ENCODE results near the gene STRIP1.
A peak's percentile ranks its signal among the peaks of the same experiment; 100 is the strongest.

Gene STRIP1

DNA sequence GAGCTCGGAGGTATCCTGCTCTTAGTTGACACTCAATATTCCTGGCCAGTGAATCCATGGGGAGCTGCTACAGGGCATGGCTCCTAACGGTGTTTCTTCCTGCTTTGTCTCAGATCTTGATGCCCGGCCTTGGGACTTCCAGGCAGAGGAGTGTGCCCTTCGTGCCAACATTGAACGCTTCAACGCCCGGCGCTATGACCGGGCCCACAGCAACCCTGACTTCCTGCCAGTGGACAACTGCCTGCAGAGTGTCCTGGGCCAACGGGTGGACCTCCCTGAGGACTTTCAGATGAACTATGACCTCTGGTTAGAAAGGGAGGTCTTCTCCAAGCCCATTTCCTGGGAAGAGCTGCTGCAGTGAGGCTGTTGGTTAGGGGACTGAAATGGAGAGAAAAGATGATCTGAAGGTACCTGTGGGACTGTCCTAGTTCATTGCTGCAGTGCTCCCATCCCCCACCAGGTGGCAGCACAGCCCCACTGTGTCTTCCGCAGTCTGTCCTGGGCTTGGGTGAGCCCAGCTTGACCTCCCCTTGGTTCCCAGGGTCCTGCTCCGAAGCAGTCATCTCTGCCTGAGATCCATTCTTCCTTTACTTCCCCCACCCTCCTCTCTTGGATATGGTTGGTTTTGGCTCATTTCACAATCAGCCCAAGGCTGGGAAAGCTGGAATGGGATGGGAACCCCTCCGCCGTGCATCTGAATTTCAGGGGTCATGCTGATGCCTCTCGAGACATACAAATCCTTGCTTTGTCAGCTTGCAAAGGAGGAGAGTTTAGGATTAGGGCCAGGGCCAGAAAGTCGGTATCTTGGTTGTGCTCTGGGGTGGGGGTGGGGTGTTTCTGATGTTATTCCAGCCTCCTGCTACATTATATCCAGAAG lies 19.4 kb downstream of the STRIP1 start:
- peak; percentile 68 for DNase-seq

DNA sequence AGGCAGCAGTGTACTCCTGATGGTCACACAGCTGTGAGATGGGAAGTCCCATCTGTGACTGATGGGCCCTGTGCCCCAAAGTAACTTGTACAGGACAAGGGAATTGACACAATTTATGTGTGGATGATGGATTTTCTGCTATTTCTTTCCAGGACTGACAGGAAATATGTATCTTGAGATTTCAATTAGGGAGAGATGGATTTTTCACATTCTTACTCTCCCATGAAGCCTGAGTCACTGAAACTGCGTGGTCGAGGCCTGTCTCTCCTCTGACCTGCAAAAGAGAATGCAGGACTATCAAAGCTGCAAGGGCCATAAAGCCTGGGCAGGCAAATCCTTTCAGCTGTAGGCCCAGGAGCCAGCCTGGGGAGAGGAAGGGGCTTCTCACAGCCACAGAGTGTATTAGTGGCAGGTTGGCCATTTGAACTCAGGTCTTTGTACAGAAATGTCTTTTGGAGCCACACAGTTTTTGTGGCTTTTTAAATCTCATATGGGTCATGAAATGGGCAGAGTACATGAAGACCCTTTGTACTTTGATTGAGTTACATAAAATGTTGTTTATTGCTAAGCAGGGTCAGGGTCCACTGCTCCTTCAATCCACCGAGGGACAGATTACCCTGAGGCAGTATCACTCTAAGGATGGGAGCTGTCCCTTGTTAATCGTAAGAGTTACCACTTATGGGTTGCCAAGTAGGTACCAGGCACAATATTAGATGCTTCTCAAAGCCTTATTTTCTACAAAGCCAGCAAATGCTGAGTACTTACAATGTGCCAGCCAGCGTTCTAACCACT lies 21.3 kb downstream of the STRIP1 start:
- no peak for DNase-seq

DNA sequence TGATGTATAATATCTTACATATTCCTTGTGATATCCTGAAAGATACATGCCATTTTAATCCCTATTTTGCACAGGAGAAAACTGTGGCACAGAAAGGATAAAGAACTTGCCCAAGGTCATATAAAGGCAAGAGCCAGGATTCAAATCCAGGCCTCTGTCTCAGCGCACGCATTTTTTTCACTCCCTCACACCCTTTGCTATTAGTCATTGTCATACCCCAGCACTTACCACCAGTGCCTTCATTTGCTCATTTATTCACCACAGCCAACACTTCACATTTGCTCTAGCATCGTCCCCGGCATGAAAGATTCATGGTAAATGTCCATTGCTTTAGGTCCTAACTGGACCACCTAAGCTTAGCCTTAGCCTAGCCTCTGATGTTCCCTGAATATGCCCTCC lies 21.9 kb downstream of the STRIP1 start:
- no peak for DNase-seq

DNA sequence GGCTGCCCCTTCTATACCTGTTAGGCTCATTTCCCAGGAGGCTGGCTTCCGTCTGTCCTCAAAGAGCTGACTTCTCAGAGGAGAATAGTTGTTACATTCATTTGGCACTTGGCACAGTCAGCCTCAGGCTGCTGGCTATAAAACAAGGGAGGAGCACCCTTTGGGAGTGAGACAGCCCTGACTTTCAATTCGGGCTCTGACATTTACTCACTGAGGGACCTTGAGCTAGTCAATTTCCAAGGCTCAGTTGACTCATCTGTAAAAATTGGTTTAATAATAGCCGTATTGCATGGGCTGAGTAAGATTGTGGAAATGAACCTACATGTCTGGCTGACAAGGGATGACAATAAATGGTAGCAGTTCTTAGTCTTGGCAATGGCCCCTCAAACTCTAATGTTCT lies 22.4 kb downstream of the STRIP1 start:
- no peak for DNase-seq

DNA sequence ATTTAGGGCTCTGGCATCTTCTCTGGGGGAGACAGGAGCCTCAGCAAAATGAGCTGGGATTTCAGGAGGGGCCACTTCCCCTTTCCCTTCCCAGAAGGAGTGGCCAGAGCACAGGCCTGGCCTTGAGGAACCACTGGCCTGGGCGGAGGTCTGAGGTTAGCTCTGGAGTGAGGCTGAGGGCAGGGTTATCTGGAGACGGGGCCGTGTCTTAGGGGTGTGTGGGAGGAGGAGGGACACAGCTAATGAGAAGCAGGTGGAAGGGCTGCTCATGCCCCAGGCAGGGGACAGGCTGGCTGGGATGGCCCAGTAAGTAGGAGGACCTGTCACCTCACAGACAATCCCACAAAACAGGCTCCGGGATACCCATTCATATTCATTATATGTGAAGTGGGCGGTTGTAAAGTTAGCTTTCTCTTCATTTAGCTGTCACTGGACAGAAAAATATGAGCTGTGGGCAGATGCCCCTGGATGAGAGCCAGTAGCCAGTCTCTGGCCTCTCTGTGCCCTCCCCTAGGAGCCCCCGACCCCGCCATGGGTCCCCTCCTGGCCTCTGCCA lies 23.6 kb downstream of the STRIP1 start:
- no peak for DNase-seq

DNA sequence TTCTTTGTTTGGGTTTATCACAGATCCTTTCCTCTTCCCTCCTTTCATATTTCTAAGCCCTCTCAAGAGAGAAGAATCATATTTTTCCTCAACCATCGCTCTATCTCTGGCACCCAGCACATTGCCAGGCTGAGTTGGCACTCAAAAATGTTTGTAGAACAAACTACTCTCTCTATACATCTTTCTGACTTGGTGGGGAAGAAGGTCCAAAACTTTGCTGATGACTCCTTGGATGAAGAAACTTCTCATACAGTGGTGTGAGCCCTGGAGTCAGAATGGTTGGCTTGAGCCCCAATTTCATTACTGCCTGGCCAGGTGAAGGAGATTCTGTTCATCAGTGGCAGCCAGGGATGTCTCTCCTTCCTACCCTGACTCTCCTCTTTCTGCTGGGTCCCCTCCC lies 24.2 kb downstream of the STRIP1 start:
- no peak for DNase-seq

DNA sequence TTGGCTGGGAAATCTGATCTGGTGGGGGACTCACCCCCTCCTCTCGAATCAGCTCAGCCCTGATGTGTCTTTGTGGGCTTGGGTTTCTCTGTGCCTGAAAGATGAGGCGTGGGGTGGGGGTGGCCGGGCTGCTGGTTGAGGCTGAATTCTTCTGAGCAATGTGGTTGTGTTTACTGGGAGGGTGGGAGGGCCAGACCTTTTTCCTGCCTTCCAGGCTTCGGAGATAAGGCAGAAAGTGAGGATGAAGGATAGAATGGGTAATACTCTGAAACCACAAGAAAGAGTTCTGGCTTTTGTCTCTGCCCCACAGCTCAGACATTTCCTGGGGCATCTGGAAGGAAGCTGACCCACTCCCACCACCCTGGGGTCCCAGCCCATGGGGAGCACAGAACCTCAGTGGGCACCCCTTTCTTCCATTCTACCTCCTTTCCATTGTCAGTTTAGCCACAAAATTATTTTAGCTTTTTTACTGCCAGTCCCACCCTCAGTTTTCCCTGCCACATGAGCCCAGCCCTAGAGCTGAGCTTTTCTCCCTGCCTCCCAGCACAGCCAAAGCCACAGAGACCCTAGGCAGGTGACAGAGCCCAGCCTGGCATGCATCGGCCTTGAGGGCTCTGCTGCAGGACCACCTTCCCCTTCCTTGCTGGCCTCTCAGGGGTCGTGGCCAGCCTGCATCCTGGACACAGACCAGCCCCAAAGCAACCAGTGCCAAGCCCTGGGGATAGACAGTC lies 24.9 kb downstream of the STRIP1 start:
- DNase-seq = no peak

DNA sequence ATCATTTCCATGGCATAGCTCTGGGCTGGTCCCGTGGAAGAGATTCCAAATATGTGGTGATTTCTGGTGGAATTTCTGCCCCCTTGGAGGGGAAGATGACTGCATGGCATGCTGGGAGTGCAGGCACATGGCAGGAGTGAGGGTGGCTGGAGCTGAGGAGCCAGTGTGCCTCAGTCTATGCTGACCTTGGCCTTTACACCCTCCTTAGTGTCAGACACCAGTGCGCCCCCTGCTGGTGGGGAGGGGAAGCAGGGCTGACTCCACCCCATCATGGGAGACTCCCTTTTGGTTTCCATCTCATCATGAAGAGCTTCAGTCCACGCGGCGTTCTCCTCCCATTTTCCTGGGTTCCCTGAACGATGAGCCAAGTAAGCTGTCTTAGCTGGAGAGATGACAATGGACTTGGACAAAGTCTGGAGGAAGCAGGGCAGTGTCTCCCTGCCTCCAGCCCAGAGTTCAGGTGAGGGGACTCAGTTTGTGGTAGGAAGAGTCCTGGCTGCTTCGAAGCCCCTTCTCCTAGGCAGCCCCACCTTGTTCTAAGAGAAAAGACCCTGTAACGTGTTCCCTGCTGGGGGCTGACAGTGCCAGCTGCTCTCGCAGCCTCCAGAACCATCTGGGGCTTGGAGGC lies 25.7 kb downstream of the STRIP1 start:
- peak; percentile 70 for DNase-seq

DNA sequence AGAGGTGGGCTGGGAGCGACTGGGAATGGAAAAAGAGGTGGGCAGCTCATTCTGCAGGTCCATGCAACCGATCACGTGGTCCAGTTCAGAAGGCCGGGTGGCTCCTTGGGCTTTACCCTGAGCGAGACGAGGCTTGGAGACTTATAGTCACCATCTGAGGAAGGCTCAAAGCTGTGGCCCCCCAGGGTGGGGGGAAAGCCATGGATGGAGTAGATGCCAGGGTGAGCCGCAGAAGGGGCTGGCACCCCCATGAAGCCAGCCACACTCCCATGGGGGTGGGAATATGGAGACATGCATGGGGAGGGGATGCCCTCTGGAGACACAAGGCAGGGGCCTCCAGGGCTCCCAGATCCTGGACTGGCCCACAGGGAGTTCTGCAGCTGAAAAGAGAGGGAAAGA lies 26.2 kb downstream of the STRIP1 start:
- no peak for DNase-seq

DNA sequence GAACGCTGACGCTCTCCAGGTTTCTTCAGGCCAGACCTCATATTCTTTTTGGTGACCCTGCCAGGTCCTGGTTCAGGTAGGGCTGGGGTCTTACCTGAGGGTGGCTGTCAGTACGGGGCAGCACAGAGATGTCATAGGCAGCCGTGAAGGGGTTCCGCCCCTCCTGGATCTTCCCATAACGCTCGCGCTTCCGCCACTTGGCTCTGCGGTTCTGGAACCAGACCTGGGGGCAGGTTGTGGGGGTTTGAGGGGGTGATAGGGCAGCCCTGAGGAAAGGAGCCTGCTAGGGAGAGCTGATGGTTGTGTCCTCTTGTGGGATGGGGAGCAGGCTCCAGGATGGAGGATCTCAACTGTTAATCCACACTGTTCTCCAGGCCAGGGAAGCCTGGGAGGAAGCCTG lies 26.9 kb downstream of the STRIP1 start:
- DNase-seq = no peak

DNA sequence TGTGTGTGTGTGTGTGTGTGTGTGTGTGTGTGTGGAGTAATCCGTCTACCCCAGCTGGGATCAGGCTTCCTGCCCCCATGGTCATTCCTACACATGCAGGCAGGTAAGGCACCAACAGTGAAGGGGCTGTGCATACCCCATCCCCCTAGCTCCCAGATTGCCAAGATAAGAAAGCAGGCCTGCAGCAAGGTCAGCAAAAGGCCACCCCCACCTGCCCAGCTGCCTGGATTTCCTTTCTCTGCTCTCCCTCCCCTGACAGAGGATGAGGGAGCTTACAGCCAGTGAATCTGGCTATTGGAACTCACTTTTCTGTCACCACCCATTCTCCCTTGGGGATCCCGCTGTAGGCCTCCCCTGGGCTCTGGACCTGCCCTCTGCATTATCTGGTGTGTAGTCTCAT lies 28.2 kb downstream of the STRIP1 start:
- no peak for DNase-seq

DNA sequence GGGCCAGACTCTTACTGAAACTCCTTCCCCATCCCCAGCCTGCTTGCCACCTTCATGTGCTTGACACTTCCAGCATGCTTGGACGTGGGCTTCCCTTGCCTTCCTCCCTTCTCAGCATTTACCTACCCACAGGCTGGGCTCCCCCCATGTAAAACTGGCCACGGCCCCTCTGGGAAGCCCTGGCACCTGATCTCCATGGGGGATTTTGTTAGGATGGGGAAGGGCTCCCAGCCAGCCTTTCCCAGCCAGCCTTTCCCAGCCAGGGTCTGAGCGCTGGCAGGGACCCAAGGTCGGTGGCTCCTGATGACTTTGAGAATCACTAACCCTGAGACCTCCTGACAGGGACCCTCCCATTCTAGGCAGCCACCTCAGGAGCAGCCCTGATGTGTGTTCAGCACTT lies 29.4 kb downstream of the STRIP1 start:
- DNase-seq = no peak

DNA sequence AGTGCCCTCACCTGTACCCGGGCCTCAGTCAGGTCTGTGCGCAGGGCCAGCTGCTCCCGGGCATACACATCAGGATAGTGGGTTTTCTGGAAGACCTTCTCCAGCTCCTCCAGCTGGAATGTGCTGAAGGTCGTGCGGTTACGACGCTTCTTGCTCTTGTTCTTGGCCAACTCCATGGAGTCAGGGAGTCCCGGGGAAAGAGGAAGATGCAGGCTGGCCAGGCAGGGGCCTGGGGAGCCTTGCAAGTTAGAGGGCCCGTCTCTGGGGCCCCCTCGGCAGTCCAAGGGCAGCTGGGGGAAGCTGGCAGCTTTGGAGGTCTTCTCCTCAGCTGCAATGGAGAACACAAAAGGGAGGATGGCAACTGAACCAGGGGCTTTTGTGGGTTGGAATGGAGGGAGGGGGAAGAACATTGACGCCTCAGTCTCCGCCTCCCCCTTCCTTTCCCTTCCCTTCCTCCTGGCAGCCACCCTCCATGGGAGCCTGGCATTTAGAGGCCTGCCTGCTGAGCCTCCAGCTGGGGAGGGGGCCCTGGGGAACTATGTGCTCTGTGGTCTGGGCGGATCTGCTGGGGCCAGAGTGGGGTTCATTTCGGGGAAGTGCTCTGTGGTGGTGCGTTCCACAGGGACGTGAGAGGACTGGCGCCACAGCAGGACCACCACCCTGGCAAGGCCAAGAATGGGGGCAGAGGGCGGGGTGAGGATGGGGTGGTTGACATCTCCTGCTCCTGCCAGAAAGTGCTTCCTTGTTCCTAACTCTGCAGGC lies 30.3 kb downstream of the STRIP1 start:
- DNase-seq = no peak

DNA sequence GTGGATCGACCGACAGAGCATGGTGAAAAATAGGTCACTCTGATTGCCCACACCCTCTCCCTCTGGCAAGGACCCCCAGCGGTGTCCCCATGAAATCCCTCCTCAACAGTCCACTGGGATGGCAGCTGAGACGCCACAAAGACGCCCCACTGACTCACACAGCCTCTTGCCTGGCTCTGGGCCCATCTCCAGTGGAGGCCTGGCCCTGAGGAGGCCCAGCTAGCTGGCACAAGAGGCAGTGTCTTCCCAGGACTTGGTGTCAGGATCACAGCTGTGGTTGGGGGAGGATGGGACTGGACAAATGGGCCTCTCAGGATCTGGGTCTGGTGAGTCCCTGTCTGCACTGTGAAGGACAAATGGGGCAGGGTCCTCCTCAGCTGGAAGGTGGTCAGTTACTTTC lies 31.4 kb downstream of the STRIP1 start:
- no peak for DNase-seq

DNA sequence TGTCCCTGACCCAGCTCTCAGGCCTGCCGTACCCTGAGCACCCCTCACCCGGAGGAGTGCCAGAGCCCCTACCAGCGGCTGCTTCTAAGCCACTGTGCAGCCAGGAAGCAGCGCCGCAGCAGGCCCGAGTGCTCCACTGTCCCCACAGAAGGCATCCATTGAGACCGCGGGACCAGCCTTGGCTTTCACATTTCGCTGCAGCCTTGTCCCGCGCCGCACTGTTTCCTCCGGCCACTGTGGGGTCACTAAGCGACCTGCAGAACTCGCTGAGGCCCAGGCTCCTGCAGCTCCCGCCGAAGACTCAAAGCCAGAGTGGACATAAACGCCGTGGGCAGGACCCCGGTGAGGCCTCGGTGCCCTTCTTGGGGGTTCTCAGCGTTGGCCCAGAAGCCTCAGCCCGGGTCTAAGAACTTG lies 33.1 kb downstream of the STRIP1 start:
- DNase-seq = no peak

DNA sequence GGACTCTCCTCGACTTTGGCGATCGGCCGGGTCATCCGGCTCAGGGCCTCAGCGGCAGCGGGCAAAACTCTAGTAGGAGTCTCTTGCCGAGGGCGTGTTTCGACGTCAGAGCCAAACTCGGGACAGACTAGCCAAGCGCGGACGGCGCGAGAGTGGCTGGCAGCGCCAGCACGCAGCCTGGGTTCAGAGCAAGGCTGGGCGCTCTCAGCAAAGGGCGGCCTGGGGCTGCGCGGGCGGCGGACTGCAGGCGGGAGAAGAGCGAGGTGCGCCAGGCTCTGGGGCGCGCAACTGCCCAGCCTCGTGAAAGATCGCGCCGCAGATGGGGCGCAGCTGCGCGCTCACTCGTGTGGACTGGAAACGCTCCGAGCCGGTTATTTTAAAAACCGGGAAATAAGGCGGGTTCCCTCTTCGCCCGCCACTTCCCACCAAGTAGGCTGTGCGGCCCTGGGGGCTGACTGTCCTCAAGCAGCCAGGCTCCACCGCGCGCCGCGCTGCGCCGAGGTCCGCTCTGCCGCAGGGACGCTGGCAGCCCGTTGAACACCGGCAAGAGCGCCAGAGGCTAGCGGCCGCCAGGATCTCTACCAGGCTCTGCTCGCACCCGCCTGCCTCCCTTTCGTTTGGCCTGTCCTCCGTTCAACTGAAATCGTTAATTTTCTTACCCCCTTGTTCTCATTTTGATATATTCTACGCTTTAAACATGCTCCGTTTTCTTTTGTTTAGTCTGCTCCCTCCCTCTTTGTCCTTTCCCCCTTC lies 33.6 kb downstream of the STRIP1 start:
- no peak for DNase-seq

DNA sequence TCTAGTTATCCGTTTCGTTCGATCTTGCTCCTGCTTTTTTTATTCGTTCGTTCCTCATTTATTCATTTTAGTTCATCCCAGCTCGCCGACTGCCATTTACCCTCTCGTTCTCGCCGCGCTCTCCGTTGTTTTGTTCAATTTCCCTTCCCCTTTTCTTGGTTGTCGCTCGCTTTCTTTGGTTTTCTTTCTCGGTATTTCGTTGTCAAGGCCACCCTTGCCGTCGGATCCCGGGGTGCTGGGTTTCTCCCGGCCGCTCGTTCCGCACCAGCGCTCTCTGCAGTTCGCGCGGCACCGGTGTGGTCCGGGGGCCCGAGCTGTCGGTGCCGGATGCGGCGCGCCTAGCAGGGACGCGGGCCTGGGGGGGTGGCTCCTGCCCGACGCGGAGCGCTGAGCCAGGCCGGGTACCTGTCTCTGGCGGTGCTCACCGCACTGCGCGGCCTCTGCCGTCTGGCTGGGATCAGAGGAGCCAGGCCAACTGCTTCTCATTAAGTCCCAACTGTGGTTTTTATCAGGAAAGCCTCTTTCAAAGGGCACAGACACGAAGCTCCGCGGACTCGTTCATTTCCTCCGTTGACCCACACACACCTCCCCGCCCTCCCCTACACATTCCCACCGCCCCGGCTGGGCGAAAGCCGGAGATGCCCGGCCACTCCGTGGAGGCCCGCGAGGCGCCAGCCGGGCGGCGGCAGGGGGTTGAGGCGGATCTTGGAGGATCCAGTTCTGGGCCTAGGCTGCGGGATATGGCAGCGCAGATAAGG lies 34.4 kb downstream of the STRIP1 start:
- DNase-seq = no peak

DNA sequence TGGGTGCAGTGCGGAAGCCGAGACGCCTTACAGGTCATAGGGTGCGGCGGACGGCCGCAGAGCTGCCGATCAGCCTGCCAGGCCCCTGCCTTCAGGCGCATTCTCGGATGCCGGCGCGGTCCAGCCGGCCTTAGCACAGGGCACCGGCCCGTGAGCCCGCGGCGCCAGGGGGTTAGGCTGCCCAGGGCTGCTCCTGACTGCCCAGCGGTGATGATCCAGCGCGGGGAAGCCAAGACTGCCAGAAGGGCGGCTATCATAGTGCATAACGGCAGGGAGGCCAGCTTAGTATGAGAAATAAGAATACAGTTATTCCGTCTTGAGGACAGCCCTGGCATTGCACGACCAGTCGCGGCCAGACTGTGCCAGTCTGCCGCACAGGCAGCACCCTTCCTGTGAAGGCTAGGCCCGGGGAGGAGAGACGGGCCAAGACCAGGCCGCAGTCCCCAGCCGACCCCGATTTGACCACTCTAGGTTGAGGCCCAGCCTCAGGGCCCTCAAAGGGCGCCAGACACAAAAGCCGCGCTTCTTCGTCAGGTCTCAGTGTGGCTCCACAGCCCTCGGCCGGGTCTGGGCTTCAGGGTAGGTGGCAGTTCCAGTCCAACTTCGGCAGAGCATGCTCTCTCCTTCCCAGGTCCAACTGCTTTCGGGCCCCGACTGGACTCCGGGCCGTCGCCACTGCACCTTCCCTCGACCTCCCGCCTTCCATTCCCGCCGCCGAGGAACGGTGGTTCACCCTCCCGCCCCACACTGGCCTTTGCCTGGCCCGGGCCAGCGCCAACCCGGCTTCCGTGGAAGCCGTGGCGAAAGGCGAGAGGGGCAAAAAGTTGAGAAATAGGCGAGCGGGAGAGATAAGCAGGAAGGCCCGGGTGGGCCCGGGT lies 35.2 kb downstream of the STRIP1 start:
- no peak for DNase-seq

DNA sequence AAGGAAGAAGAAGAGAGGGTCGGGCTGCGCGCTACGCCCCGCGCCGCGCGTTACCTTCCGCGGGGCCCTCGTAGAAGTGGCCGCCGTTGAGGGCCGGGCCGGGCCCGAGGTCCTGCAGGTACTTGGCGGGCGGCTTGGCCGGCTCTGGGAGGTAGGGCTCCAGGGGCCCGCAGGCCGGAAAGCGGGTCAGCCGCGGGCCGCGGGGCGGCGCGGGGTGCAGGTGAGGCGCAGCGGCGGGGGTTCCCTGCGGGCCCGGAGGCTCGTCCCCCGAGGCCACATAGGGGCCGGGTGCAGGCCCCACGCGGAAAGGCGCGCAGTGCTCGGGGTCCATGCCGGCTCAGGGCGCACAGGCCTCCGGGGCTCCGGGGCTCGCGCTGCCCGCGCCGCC lies 35.9 kb downstream of the STRIP1 start:
- no peak for DNase-seq

All from activated T-cell treated with anti-CD3 and anti-CD28 coated beads for 4 hours (primary cell).